ENCODE measurements around the gene SEZ6L.
A peak's percentile ranks its signal among the peaks of the same experiment; 100 is the strongest.

SEZ6L gene

GRCh38 chr22:26302726-26303125 lies 133.5 kb downstream of the SEZ6L start:
- DNase-seq: no peak

GRCh38 chr22:26303475-26303874 lies 134.2 kb downstream of the SEZ6L start:
- no peak for DNase-seq

- no peak for DNase-seq
These were observed 135.5 kb downstream of the SEZ6L start for GRCh38 chr22:26304730-26305129.

GRCh38 chr22:26308467-26308866 lies 139.2 kb downstream of the SEZ6L start:
- DNase-seq: no peak

GRCh38 chr22:26310616-26311015 lies 141.4 kb downstream of the SEZ6L start:
- no peak for DNase-seq

DNA sequence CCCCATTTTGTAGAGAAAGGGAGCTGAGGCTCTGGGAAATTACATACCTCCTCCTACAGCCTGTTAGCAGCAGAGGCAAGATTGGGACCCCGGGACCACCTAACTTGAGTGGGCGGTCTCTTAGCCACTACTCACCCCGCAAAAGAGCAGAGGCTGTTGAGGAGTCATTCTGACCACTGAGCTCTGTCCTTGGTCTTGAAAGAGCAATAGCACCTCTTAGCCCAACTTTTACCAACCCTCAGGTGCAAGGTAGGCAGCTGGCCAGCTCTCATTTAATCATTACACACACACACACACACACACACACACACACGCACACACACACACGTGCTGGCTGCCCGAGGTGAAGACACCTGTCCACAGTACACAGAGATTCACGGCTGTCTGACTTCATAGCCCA lies 144.0 kb downstream of the SEZ6L start:
- no peak for DNase-seq

GRCh38 chr22:26314171-26314570 lies 144.9 kb downstream of the SEZ6L start:
- no peak for DNase-seq

- DNase-seq: no peak
These were observed 145.4 kb downstream of the SEZ6L start for GRCh38 chr22:26314656-26315055.

GRCh38 chr22:26316732-26317285 lies 147.5 kb downstream of the SEZ6L start:
- DNase-seq: no peak

GRCh38 chr22:26318975-26319374 lies 149.7 kb downstream of the SEZ6L start:
- no peak for DNase-seq

- no peak for DNase-seq
These were observed 151.2 kb downstream of the SEZ6L start for GRCh38 chr22:26320447-26320846.

GRCh38 chr22:26321469-26321913 lies 152.2 kb downstream of the SEZ6L start:
- no peak for DNase-seq

DNA sequence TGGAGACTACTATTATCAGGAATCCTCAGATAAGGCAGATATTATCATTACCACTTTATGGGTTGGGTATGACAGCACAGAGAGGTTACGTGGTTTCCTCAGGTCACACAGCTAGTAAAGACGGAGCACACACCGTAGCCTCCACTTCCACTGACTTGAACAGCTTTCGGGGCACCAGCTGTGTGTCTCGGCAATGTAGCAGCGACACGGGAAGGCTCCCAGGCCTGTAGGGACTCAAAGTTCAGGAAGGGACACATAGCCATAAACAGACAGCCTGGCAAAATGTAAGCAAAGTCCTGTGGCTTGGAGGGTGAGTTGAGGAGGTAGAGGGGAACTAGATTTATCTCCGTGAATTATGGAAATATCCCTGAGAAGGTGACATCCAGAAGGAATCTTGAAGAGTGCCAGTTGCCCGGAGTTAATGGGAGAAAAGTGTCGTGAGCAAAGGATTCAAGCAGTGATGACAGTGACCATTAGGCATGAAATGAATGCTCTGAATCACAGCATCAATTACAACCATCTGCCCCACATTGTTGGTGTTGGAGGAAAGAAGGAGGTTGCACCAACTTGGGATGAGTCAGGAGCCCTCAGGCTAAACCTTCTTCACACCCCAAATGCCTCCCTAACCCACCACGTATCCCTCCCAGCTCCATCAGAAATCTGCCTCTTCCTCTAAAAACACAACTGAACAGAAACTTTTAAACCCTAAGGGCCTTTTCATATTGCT lies 153.1 kb downstream of the SEZ6L start:
- no peak for DNase-seq

GRCh38 chr22:26323013-26323412 lies 153.8 kb downstream of the SEZ6L start:
- no peak for DNase-seq

- no peak for DNase-seq
These were observed 154.9 kb downstream of the SEZ6L start for GRCh38 chr22:26324150-26324549.

DNA sequence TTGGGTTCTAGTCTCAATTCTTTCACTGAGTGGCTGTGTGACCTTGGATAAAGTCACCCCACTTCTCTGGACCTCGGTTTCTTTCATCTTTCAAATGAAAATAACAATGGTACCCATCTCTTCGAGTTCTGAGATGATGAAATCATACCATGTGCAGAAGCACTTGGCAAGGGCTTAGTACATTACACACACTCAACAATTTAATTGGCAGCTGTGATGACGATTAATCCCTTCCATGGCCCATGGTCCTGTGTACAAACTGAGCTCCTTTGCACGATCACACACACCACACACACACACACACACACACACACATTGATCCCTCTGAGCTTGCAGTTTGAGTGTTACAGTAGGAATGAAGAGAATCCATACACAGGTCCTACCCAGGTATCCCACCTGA lies 156.4 kb downstream of the SEZ6L start:
- DNase-seq: no peak

- DNase-seq: no peak
These were observed 157.5 kb downstream of the SEZ6L start for GRCh38 chr22:26326803-26327202.

GRCh38 chr22:26327306-26327705 lies 158.0 kb downstream of the SEZ6L start:
- no peak for DNase-seq

DNA sequence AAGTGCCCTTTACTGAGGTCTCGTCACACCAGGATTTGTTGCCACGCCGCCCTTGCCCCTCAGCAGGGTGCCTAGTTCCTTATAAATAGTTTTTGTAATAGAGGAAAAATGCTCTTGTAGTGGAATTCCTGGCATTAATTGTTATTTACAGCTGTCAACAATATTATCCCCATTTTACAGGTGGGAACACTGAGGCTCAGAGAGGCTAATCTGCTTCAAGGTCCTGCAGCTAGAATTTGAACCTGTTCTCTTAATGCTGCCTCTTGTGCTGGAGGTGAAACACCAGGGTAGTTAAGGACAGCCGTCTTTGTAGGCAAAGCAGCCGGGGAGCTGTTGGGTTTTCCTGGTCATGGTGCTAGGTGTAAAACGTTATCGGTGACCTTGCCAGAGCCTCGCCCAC lies 159.0 kb downstream of the SEZ6L start:
- DNase-seq: no peak

DNA sequence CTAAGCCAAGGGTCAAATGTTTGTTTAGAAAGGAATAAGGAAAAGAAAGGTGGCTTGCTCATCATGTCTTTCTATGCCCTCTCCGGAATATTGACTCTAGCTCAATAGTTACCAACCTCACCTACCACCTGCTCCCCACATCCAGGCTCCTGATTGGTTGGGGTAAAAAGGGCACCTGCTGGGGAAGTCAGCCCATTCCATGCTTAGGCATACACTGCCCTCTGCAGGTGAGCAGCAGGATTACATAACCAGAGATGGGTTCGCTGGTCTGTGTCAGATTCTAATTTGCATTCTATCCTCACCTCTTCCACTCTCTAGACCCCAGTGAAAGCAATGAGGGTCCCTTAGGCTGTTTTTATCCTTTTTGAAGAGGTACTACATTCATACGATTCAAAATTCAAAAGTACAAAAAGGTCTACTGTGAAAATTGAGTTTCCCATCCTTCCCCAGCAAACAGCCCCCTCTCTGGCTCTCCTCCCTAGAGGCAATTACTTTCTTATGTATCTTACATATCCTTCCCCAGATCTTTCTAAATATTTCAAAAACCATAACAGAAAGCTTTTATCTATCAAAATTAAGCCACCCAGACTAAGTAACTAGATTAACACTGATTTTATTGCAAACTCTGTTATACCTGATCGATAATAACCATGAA lies 161.8 kb downstream of the SEZ6L start:
- peak; percentile 87 for DNase-seq

DNA sequence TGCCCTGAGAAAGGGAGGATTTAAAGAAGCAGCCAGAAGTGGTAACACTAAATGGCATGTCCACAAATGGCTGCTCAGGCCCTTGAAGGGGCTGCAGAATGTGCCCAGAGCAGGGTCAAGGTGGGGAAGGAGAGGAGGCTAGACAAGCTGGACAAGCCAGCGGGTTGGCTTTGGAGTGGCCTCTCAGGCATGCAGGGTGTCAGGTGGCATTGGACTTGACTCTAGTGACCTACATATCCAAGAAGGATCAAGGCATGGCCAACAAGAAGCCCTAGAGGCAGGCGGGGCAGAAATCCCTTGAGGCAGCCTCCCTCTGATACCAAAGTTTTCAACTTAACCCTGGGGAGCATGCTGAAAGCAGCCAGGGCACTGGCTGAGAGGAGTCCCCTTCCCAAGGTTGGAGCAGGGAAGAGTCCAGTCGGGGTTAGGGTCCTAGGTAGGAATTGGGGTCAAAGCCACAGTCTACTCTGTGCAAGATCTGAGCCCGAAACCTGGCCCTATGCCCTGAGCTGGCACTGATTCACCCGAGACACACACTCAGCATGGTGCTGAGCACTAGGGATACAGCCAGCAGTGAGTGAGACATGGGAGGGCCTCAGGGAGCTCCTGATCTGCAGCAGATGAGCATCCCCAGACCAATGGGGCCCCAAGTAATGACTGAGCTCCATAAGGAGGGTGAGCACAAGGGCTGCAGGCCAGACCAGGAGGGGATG lies 164.0 kb downstream of the SEZ6L start:
- no peak for DNase-seq

GRCh38 chr22:26334232-26334631 lies 165.0 kb downstream of the SEZ6L start:
- no peak for DNase-seq

- DNase-seq: no peak
These were observed 167.5 kb downstream of the SEZ6L start for GRCh38 chr22:26336773-26337172.

DNA sequence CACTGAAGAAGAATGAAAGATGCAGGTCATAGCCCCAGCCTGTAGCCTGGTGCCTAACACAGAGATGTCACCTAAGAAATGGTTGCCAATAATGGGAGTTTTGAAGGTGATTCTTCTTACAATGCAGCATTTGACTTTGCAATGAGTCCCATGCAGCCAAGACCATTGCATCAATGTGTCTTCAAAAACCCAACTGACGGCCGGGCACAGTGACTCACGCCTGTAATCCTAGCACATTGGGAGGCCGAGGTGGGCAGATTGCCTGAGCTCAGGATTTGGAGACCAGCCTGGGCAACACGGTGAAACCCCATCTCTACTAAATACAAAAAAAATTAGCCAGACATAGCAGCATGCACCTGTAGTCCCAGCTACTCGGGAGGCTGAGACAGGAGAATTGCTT lies 170.5 kb downstream of the SEZ6L start:
- no peak for DNase-seq
